SHP77 treated with DMSO at 0.1 percent for 48 hours (cell line): Measurements from ENCODE around the gene EIF4H.
"Not testable (repeated sequence)": the region's sequence is repeated elsewhere in the genome, so short reads cannot be mapped to it uniquely, and the experiment has no call there.

ENCODE experiments used
- DNase-seq: peaks from one replicate; lab custom pipeline; 2025; lab: John Stamatoyannopoulos, UW

The EIF4H gene

GRCh38 chr7:74224907-74225306 lies 50.8 kb downstream of the EIF4H start:
- DNase-seq: not testable (repeated sequence)

GRCh38 chr7:74225400-74225799 lies 51.2 kb downstream of the EIF4H start:
- DNase-seq: no peak

- DNase-seq: no peak
These were observed 52.5 kb downstream of the EIF4H start for GRCh38 chr7:74226633-74227032.

- DNase-seq: no peak
These were observed 55.1 kb downstream of the EIF4H start for GRCh38 chr7:74228951-74229900.

GRCh38 chr7:74230446-74231231 lies 56.5 kb downstream of the EIF4H start:
- DNase-seq: no peak

GRCh38 chr7:74231232-74231590 lies 57.1 kb downstream of the EIF4H start:
- no peak for DNase-seq

- DNase-seq: no peak
These were observed 59.6 kb downstream of the EIF4H start for GRCh38 chr7:74233655-74234285.

GRCh38 chr7:74235518-74236268 lies 61.5 kb downstream of the EIF4H start:
- DNase-seq: no peak

GRCh38 chr7:74236284-74236683 lies 62.1 kb downstream of the EIF4H start:
- no peak for DNase-seq

GRCh38 chr7:74240482-74240881 lies 66.3 kb downstream of the EIF4H start:
- DNase-seq: no peak

- DNase-seq: no peak
These were observed 67.9 kb downstream of the EIF4H start for GRCh38 chr7:74242122-74242443.

- no peak for DNase-seq
These were observed 72.3 kb downstream of the EIF4H start for GRCh38 chr7:74246497-74246896.
